Esophagus muscularis mucosa (tissue), 4 donors: Measurements from ENCODE around the gene C1GALT1C1L. TPM values are rescaled to one million over a fixed set of nuclear protein-coding genes. Genes with fewer than 3 reads are reported as not detected.

Experiments
- DNase-seq: peaks from one replicate; pipeline ENCODE4 v3.0.0-alpha.2; 2017; ENCODE audit errors: extremely low spot score
- H3K27ac ChIP-seq, 4 donors: fragments of 200-600 bp; sonication (generic); replicated peaks in 1 of 4; 1 replicate in 3 of 4; 2 replicates in 1 of 4; pipeline ENCODE4 v1.5.1; 2016 to 2019; ENCODE audit warnings: mild to moderate bottlenecking in 1 of 4
- H3K27me3 ChIP-seq, 4 donors: fragments of 200-600 bp; sonication (generic); one replicate each; pipeline versions ENCODE4 v1.5.1 to v1.6.0; 2016 to 2019
- H3K36me3 ChIP-seq, 4 donors: fragments of 200-600 bp; sonication (generic); one replicate each; pipeline ENCODE4 v1.5.1; 2016 to 2019
- H3K4me1 ChIP-seq, 4 donors: fragments of 200-600 bp; sonication (generic); one replicate each; pipeline ENCODE4 v1.5.1; 2016 to 2019
- H3K4me3 ChIP-seq, 4 donors: fragments of 200-600 bp; sonication (generic); 1 replicate in 2 of 4; 2 replicates in 2 of 4; pipeline ENCODE4 v1.5.1; 2016 to 2019; ENCODE audit warnings: mild to moderate bottlenecking in 4 of 4, moderate library complexity in 1 of 4
- H3K9me3 ChIP-seq, 4 donors: fragments of 200-600 bp; sonication (generic); 1 replicate in 3 of 4; 2 replicates in 1 of 4; pipeline ENCODE4 v1.5.1; 2016 to 2019
- EP300 ChIP-seq: sonication (generic); formaldehyde crosslinking; IDR thresholded peaks from one replicate; pipeline ENCODE4 v1.6.1; 2017; ENCODE audit warnings: antibody characterized with exemption
- POLR2A ChIP-seq: fragments of 450-650 bp; IDR thresholded peaks from one replicate; pipeline ENCODE4 v1.6.1; 2017; ENCODE audit warnings: antibody characterized with exemption, moderate library complexity, mild to moderate bottlenecking, low read depth
- POLR2AphosphoS5 ChIP-seq, 2 donors: sonication (generic); formaldehyde crosslinking; IDR thresholded peaks; one replicate each; pipeline ENCODE4 v1.6.1; 2017; ENCODE audit warnings: antibody characterized with exemption in 2 of 2
- WGBS: methylation state at CpG from one replicate; pipeline ENCODE4 v1.1.5; 2018; 5-methylcytosine and 5-hydroxymethylcytosine counted together
- intact Hi-C: fragments of 100-400 bp; cut with DNase I; formaldehyde crosslinking; loops from one replicate; pipeline ENCODE4 v1.15.1; 2023
- total RNA-seq, 4 donors: library from RNA; depleted of rRNA; stranded (reverse); fragments of >200 nt; gene quantifications; one replicate each; pipeline versions ENCODE4 v1.1.0 to v1.2.1, GENCODE V29; 2016
- TF ChIP-seq, protein P1 (sequence below), 3 experiments: fragments of 200-600 bp in 2 of 3; fragments of 450-650 bp in 1 of 3; sonication (generic) in 2 of 3; IDR thresholded peaks; one replicate each; pipeline ENCODE4 v1.5.1; 2017 to 2019; ENCODE audit warnings: antibody characterized with exemption in 3 of 3, mild to moderate bottlenecking in 2 of 3, moderate library complexity in 1 of 3

The C1GALT1C1L gene
- total RNA-seq, 4 donors from 2014 or later = 0.52 to 0.83 (median 0.73) TPM

DNA sequence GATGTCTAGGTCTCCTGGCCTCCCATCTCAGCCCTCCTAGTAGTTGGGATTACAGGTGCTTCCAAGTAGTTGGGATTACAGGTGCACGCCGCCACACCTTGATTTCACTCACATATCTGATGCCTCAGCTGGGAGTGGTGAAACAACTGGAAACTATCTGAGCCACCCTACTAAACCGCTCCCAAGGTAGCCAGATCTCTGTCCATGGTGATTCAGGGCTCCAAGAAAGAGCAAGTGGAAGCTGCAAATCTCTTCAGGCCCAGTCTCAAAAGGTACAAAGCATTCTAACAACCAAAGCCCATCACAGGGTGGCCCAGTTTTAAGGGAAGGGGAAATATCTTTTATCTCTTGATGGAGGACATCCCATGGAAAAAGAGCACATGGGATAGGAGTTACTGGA is 19.0 kb downstream of the C1GALT1C1L start:
- 89% methylated on average over 3 of the region's 3 CpGs for WGBS
- Histone ChIP-seq H3K36me3 (no peaks in the 10 kb centered on the region), H3K4me3 (no peak overlapping the region), H3K9me3 (no peaks in the 10 kb centered on the region), H3K27ac (no peak overlapping the region), H3K4me1 (no peaks in the 10 kb centered on the region), H3K27me3 (no peaks in the 10 kb centered on the region)
- intact Hi-C loops = no loop called here
- no peak for DNase-seq
- no peak for TF ChIP-seq POLR2AphosphoS5 (IDR thresholded peaks at IDR 0.05)

DNA sequence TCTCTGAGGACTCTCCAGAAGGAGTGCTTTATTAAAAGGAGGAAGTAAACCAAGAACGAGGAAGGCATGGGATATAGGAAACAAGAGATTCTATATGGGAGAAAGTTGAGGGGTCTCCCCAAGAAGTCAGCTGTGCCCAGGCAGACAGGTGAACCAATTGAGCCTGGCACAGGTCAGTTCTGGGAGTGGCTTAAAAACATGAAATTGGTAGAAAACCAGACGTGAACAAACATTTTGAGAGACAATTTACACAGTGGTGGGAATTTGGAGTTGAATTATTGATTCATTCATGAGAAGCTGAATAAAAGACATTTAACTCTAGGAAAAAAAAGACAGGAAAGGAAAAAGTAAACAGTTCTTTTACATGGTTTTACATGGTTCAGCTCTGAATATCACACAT is 22.7 kb downstream of the C1GALT1C1L start:
- WGBS = 79% methylated on average over 2 of the region's 2 CpGs
- no peak overlapping the region for H3K27ac ChIP-seq
- no peak for DNase-seq

DNA sequence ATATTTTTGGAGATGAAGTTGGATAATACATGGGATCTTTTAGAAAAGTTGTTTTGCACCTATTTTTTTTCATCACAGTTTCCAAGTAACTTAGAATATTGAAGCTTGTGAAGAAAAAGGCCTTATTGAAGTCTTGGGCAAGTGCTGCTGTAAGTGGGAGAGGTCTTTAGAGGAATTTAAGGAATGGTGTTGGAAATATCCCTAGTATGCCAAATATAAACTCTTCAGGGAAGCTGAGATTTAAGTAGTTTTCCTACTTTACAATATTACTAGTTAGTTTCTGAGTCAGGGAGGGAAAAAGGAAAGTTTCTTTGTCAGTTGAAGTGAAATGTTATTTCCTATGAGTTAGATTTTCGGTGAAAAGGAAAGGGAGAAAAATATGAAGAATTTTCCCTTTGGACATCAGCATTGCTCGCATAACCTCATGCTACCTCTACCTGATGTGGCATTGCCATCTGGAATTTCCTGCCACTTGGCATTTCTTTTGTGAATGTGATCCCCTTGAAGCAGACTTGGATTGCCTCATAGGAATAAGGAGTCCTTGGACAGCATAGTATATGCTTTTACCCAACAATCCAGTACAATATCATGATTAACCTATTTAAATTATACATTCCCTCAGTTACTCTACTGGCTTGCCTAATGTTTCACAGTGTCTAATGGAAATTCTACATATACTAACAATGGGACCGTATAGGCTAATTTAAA is 27.1 kb downstream of the C1GALT1C1L start:
- Histone ChIP-seq H3K27ac (peak overlapping the region; percentile 2 to 62 (median 16)), H3K36me3 (no peaks in the 10 kb centered on the region), H3K4me1 (peaks cover 0 to 15% (median 13%) of the 10 kb centered on the region in 4 donors), H3K4me3 (no peak overlapping the region), H3K9me3 (no peaks in the 10 kb centered on the region), H3K27me3 (no peaks in the 10 kb centered on the region)
- no peak for DNase-seq
- TF ChIP-seq POLR2A (no peak), EP300 (no peak), POLR2AphosphoS5 (IDR thresholded peaks at IDR 0.05) (no peak)
- TF ChIP-seq, protein P1, sequence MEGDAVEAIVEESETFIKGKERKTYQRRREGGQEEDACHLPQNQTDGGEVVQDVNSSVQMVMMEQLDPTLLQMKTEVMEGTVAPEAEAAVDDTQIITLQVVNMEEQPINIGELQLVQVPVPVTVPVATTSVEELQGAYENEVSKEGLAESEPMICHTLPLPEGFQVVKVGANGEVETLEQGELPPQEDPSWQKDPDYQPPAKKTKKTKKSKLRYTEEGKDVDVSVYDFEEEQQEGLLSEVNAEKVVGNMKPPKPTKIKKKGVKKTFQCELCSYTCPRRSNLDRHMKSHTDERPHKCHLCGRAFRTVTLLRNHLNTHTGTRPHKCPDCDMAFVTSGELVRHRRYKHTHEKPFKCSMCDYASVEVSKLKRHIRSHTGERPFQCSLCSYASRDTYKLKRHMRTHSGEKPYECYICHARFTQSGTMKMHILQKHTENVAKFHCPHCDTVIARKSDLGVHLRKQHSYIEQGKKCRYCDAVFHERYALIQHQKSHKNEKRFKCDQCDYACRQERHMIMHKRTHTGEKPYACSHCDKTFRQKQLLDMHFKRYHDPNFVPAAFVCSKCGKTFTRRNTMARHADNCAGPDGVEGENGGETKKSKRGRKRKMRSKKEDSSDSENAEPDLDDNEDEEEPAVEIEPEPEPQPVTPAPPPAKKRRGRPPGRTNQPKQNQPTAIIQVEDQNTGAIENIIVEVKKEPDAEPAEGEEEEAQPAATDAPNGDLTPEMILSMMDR (IDR thresholded peaks at IDR 0.05) = no peak
- intact Hi-C loops = no loop called here
- WGBS = 82% methylated on average over 3 of the region's 3 CpGs

More for the DNA sequence above, 22.7 kb downstream of the C1GALT1C1L start:
- no peak for TF ChIP-seq EP300
- TF ChIP-seq, protein P1 (IDR thresholded peaks at IDR 0.05) = no peak
- TF ChIP-seq POLR2A = no peak
- no peak for TF ChIP-seq POLR2AphosphoS5 (IDR thresholded peaks at IDR 0.05)
- peaks cover 0 to 14% (median 13%) of the 10 kb centered on the region in 4 donors for H3K4me1 ChIP-seq
- no peaks in the 10 kb centered on the region for H3K27me3 ChIP-seq
- intact Hi-C loops = no loop called here
- H3K9me3 ChIP-seq = no peaks in the 10 kb centered on the region
- no peaks in the 10 kb centered on the region for H3K36me3 ChIP-seq
- H3K4me3 ChIP-seq = no peak overlapping the region

DNA sequence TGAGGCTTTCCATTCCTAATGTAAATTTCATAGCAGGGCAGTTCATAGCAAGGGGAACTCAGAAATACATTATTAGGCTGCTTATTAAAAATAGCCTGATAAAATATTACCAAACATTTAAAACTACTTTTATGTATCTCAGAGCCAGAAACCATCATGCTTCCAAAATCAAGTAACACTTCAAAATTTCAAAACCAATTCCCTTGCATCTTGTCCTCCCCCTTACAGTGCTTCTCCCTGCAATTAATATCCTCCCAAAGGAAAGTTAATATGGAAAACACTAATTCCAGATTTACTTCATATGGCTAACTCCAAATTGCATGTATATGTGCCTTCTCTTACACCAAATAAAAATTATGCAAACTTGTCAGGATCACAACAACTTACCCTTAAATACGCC is 32.5 kb downstream of the C1GALT1C1L start:
- DNase-seq = no peak
- intact Hi-C loops = no loop called here
- H3K27ac ChIP-seq = no peak overlapping the region
- H3K4me1 ChIP-seq = peaks cover 0 to 7% (median 1%) of the 10 kb centered on the region in 4 donors
- TF ChIP-seq POLR2AphosphoS5 (IDR thresholded peaks at IDR 0.05) = no peak
- H3K9me3 ChIP-seq = peaks cover 0 to 4% (median 0%) of the 10 kb centered on the region in 4 donors
- 93% methylated on average over 1 of the region's 1 CpG for WGBS
- H3K27me3 ChIP-seq = no peaks in the 10 kb centered on the region
- no peaks in the 10 kb centered on the region for H3K36me3 ChIP-seq
- H3K4me3 ChIP-seq = no peak overlapping the region

DNA sequence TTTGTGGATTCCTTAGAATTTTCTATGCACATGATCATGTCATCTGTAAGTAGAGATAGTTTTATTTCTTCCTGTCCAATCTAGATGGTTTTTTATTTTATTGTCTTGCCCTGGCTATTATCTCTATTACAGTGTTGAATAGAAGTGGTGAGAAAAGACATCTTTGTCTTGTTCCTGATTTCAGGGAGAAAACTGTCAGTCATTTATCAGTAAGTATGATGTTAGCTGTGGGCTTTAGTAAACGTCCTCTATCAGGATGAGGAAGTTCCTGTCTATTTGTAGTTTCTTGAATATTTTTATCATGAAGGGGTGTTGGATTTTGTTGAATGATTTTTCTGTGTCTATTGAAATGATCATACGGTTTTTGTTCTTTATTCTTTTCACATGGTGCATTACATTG is 33.9 kb downstream of the C1GALT1C1L start:
- Histone ChIP-seq H3K36me3 (no peaks in the 10 kb centered on the region), H3K27ac (no peak overlapping the region), H3K9me3 (peaks cover 0 to 4% (median 0%) of the 10 kb centered on the region in 4 donors), H3K27me3 (no peaks in the 10 kb centered on the region), H3K4me1 (peaks cover 0 to 7% (median 0%) of the 10 kb centered on the region in 4 donors), H3K4me3 (no peak overlapping the region)
- WGBS = 56% methylated on average over 2 of the region's 2 CpGs
- intact Hi-C loops = no loop called here
- no peak for DNase-seq
- TF ChIP-seq POLR2AphosphoS5 (IDR thresholded peaks at IDR 0.05) = no peak
- TF ChIP-seq, protein P1 (IDR thresholded peaks at IDR 0.05) = no peak
- TF ChIP-seq EP300 = no peak
- no peak for TF ChIP-seq POLR2A
